ENCODE results near the gene KLHL10. TPM values are rescaled to one million over a fixed set of nuclear protein-coding genes. Genes with fewer than 3 reads are reported as not detected.
A peak's percentile ranks its signal among the peaks of the same experiment; 100 is the strongest.

The KLHL10 gene
- total RNA-seq (under 1 TPM in 1 of 2 donors, not detected in 1; 0.17 TPM), polyA plus RNA-seq (under 1 TPM; 0.03 to 0.07 TPM)

DNA sequence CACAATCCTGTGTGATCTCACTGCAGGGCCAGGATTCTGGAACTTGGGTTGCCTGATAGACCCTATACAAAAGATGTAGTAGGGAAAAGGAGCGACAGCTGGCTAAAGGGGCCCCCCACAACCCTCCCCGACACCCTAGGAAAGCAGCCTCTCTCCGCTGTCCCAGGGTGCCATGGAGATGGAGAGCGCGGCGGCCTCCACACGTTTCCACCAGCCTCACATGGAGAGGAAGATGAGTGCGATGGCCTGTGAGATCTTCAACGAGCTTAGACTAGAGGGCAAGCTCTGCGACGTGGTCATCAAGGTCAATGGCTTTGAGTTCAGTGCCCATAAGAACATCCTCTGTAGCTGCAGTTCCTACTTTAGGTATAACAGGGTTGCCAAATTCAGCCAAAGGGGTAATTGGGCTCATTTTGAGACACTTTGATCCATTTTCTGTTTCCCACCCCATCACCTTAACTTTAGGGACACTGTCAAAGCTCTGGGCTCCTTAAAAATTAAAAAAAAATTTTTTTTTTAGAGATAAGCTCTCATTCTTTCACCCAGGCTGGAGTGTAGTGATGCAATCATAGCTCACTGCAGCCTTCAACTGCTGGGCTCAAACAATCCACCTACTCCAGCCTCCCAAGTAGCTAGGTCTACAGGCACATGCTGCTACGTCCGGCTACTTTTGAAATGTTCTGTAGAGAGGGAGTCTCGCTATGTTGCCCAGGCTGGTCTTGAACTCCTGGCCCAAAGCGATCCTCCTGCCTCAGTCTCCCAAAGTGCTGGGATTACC lies at the start of gene KLHL10:
TSS of gene KLHL10 (plus strand) at position 65 of the 778 bp plus-strand sequence. CDS start at position 173, 108 bp downstream.
- H3K27ac ChIP-seq (ENCODE audit: low read depth in 1 of 2, low read length in 2 of 2): no peak within 1 kb of the TSS
- no peak within 1 kb of the TSS for H3K9ac ChIP-seq (ENCODE audit: low read depth in 1 of 2, low read length in 2 of 2)
- no peaks in the 10 kb centered on the region for H3K27me3 ChIP-seq (ENCODE audit: control insufficient read depth in 4 of 4, insufficient read depth in 4 of 4, low read length in 3 of 4)
- WGBS: 90% methylated on average over 15 of the region's 15 CpGs
- H3K36me3 ChIP-seq (ENCODE audit: control insufficient read depth in 4 of 4, insufficient read depth in 3 of 4, low read depth in 1 of 4, low read length in 3 of 4): no peaks in the 10 kb centered on the region
- no peaks in the 10 kb centered on the region for H3K9me3 ChIP-seq (ENCODE audit: control insufficient read depth in 4 of 4, low read length in 3 of 4)
- H3K4me1 ChIP-seq (ENCODE audit: control insufficient read depth in 4 of 4, insufficient read depth in 4 of 4, low read length in 3 of 4): peaks cover 1 to 9% (median 5%) of the 10 kb centered on the region in 4 donors
- H3K4me3 ChIP-seq (ENCODE audit: low read depth in 1 of 3, low read length in 3 of 3): no peak within 1 kb of the TSS
- DNase-seq (ENCODE audit: low spot score): no peak
- no peak for TF ChIP-seq FOXA2 (IDR thresholded peaks at IDR 0.05)
- TF ChIP-seq JUND (IDR thresholded peaks at IDR 0.05): no peak
- TF ChIP-seq SP1 (IDR thresholded peaks at IDR 0.05): no peak
- peak; percentile 68 to 73 for TF ChIP-seq RXRA (IDR thresholded peaks at IDR 0.05)

DNA sequence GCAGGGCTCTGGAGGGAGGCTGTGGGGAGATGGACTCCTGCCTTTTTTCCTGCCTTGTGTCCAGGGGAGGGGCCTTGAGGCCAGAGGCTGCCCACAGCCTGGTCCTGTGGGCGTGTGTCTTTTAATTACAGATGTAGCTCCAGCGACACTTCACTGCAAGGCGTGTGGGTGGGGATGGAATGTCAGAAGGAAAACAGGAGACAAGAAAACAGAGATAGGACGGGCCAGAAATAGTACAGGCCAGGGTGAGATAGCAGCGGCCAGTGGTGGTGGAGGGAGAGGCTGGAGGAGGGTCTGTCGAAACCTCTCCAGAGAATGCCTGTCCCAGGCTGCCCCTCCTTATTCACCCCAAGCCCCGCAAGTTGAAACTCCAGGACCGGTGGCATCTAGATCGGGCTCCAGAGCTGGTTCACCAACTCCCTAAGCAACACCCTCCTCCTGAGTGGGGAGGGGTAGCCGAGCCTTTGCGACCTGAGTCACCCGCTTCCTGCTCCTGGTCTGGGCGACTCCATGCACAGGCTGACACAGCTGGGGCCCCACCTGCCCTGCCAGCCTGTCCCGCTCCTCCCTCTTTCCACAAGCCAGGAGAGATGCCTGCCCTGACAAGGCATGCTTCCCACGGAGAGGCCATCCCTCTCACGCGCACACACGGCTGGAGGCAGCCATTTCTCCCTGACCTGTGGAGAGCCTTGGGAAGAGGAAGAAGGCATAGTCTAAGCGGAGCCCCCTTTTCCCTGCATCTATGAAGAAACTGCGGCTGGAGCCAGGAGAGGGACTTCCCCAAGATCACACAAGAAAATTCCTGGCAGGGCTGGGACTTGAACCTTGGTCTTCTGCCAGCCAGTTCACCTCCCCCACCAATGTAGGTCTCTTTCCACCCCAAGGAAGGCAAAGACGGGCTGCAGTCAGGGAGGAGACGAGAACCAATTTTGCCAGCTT lies 44.5 kb upstream of the KLHL10 start:
- no peak overlapping the region for H3K9ac ChIP-seq (ENCODE audit: low read depth in 1 of 2, low read length in 2 of 2)
- peak overlapping the region in 1 of 2 donors; percentile 3 for H3K27ac ChIP-seq (ENCODE audit: low read depth in 1 of 2, low read length in 2 of 2)
- no peaks in the 10 kb centered on the region for H3K36me3 ChIP-seq (ENCODE audit: control insufficient read depth in 4 of 4, insufficient read depth in 3 of 4, low read depth in 1 of 4, low read length in 3 of 4)
- WGBS: 58% methylated on average over 22 of the region's 22 CpGs
- H3K4me1 ChIP-seq (ENCODE audit: control insufficient read depth in 4 of 4, insufficient read depth in 4 of 4, low read length in 3 of 4): peaks cover 0 to 7% (median 0%) of the 10 kb centered on the region in 4 donors
- no peak overlapping the region for H3K4me3 ChIP-seq (ENCODE audit: low read depth in 1 of 3, low read length in 3 of 3)
- no peak for TF ChIP-seq EGR1 (IDR thresholded peaks at IDR 0.05; ENCODE audit: low read depth in 2 of 2)
- TF ChIP-seq, protein P1, sequence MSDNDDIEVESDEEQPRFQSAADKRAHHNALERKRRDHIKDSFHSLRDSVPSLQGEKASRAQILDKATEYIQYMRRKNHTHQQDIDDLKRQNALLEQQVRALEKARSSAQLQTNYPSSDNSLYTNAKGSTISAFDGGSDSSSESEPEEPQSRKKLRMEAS (IDR thresholded peaks at IDR 0.05): no peak
- no peaks in the 10 kb centered on the region for H3K9me3 ChIP-seq (ENCODE audit: control insufficient read depth in 4 of 4, low read length in 3 of 4)
- no peaks in the 10 kb centered on the region for H3K27me3 ChIP-seq (ENCODE audit: control insufficient read depth in 4 of 4, insufficient read depth in 4 of 4, low read length in 3 of 4)
- DNase-seq (ENCODE audit: low spot score): no peak

DNA sequence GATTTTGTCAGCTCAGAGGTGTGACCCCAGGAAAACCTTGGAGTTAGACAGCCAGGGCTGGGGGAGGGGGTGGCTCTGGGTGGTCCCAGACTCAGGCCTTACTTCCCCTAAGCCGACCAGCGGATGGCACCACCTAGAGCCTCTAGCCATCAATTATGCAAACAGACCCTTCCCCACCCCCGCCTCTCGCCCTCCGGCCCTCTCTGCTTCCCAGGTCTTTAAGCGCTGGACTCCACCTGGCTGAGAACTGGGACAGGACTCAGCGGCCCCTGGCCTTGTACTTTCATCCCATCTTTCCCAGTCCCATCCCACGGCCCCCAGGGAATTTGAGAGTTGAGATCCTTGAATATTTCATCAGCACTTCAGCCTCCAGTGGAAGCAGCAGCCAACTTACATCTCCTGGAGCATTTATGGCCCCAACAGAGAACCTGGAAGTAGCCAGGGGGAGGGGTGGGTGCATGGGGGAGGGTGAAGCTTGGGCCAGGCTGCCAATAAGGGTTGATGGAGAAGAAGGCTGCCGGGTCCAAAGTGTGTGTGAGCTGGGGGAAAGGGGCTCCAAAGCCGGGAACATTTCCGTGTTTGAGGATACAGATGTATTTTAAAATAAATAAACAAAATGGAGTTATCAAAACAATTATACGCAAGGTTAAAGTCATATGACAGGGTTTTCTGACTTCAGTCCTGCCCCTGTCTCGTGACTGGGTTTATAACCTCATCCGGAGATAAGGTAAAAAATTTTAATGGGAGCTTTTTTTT lies 43.7 kb upstream of the KLHL10 start:
- Histone ChIP-seq H3K4me3 (ENCODE audit: low read depth in 1 of 3, low read length in 3 of 3) (no peak overlapping the region), H3K27ac (ENCODE audit: low read depth in 1 of 2, low read length in 2 of 2) (peak overlapping the region in 1 of 2 donors; percentile 3), H3K27me3 (ENCODE audit: control insufficient read depth in 4 of 4, insufficient read depth in 4 of 4, low read length in 3 of 4) (no peaks in the 10 kb centered on the region), H3K9me3 (ENCODE audit: control insufficient read depth in 4 of 4, low read length in 3 of 4) (no peaks in the 10 kb centered on the region), H3K9ac (ENCODE audit: low read depth in 1 of 2, low read length in 2 of 2) (no peak overlapping the region), H3K36me3 (ENCODE audit: control insufficient read depth in 4 of 4, insufficient read depth in 3 of 4, low read depth in 1 of 4, low read length in 3 of 4) (no peaks in the 10 kb centered on the region), H3K4me1 (ENCODE audit: control insufficient read depth in 4 of 4, insufficient read depth in 4 of 4, low read length in 3 of 4) (peaks cover 0 to 7% (median 0%) of the 10 kb centered on the region in 4 donors)
- TF ChIP-seq, protein P2, sequence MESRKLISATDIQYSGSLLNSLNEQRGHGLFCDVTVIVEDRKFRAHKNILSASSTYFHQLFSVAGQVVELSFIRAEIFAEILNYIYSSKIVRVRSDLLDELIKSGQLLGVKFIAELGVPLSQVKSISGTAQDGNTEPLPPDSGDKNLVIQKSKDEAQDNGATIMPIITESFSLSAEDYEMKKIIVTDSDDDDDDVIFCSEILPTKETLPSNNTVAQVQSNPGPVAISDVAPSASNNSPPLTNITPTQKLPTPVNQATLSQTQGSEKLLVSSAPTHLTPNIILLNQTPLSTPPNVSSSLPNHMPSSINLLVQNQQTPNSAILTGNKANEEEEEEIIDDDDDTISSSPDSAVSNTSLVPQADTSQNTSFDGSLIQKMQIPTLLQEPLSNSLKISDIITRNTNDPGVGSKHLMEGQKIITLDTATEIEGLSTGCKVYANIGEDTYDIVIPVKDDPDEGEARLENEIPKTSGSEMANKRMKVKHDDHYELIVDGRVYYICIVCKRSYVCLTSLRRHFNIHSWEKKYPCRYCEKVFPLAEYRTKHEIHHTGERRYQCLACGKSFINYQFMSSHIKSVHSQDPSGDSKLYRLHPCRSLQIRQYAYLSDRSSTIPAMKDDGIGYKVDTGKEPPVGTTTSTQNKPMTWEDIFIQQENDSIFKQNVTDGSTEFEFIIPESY (IDR thresholded peaks at IDR 0.05): no peak
- TF ChIP-seq RXRA (IDR thresholded peaks at IDR 0.05) (no peak), HNF4G (IDR thresholded peaks at IDR 0.05) (no peak), SP1 (IDR thresholded peaks at IDR 0.05) (no peak), HNF4A (conservative IDR thresholded peaks at IDR 0.05) (no peak), GABPA (IDR thresholded peaks at IDR 0.05 in 1 of 2, conservative IDR thresholded peaks at IDR 0.05 in 1 of 2) (no peak), EGR1 (IDR thresholded peaks at IDR 0.05; ENCODE audit: low read depth in 2 of 2) (no peak)
- TF ChIP-seq, protein P3, sequence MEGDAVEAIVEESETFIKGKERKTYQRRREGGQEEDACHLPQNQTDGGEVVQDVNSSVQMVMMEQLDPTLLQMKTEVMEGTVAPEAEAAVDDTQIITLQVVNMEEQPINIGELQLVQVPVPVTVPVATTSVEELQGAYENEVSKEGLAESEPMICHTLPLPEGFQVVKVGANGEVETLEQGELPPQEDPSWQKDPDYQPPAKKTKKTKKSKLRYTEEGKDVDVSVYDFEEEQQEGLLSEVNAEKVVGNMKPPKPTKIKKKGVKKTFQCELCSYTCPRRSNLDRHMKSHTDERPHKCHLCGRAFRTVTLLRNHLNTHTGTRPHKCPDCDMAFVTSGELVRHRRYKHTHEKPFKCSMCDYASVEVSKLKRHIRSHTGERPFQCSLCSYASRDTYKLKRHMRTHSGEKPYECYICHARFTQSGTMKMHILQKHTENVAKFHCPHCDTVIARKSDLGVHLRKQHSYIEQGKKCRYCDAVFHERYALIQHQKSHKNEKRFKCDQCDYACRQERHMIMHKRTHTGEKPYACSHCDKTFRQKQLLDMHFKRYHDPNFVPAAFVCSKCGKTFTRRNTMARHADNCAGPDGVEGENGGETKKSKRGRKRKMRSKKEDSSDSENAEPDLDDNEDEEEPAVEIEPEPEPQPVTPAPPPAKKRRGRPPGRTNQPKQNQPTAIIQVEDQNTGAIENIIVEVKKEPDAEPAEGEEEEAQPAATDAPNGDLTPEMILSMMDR (IDR thresholded peaks at IDR 0.05; ENCODE audit: low read depth, low read length, missing input control): no peak
- DNase-seq (ENCODE audit: low spot score): no peak
- 67% methylated on average over 14 of the region's 14 CpGs for WGBS

Data from liver (tissue), 9 donors.